Activated CD4-positive, alpha-beta T cell treated with anti-CD3 and anti-CD28 coated beads, Interleukin-2, amount 50 U/mL, for 16 hours (primary cell): ENCODE results near the gene ARL8B.
"Not testable (repeated sequence)": the region's sequence is repeated elsewhere in the genome, so short reads cannot be mapped to it uniquely, and the experiment has no call there.

Source experiments
- DNase-seq: peaks from one replicate; pipeline ENCODE4 v3.0.0-alpha.2; 2020

ARL8B gene

GRCh38 chr3:5147152-5147551 is 25.1 kb downstream of the ARL8B start:
- DNase-seq, result not testable (repeated sequence)

GRCh38 chr3:5149306-5149880 is 27.3 kb downstream of the ARL8B start:
- DNase-seq, result no peak

GRCh38 chr3:5151586-5151985 is 29.5 kb downstream of the ARL8B start:
- DNase-seq, result no peak

GRCh38 chr3:5153074-5153473 is 31.0 kb downstream of the ARL8B start:
- no peak for DNase-seq

- DNase-seq, result no peak
These were observed 33.1 kb downstream of the ARL8B start for GRCh38 chr3:5155241-5155640.

- DNase-seq, result no peak
These were observed 38.2 kb downstream of the ARL8B start for GRCh38 chr3:5160321-5160720.

- DNase-seq, result peak; percentile 4
These were observed 39.1 kb downstream of the ARL8B start for GRCh38 chr3:5160940-5161858.

GRCh38 chr3:5162102-5162501 is 40.0 kb downstream of the ARL8B start:
- no peak for DNase-seq

- DNase-seq, result no peak
These were observed 43.6 kb downstream of the ARL8B start for GRCh38 chr3:5165698-5166097.

- DNase-seq, result no peak
These were observed 44.8 kb downstream of the ARL8B start for GRCh38 chr3:5166846-5167245.

- DNase-seq, result no peak
These were observed 46.0 kb downstream of the ARL8B start for GRCh38 chr3:5168110-5168509.

- no peak for DNase-seq
These were observed 47.7 kb downstream of the ARL8B start for GRCh38 chr3:5169807-5170206.

- no peak for DNase-seq
These were observed 48.9 kb downstream of the ARL8B start for GRCh38 chr3:5170975-5171374.

GRCh38 chr3:5172018-5172417 is 49.9 kb downstream of the ARL8B start:
- no peak for DNase-seq

GRCh38 chr3:5179036-5179435 is 56.9 kb downstream of the ARL8B start:
- DNase-seq, result not testable (repeated sequence)

- DNase-seq, result no peak
These were observed 59.5 kb downstream of the ARL8B start for GRCh38 chr3:5181469-5182141.

GRCh38 chr3:5183714-5184113 is 61.6 kb downstream of the ARL8B start:
- not testable (repeated sequence) for DNase-seq

GRCh38 chr3:5184499-5184898 is 62.4 kb downstream of the ARL8B start:
- no peak for DNase-seq

- DNase-seq, result no peak
These were observed 63.1 kb downstream of the ARL8B start for GRCh38 chr3:5185093-5185673.

- no peak for DNase-seq
These were observed 64.2 kb downstream of the ARL8B start for GRCh38 chr3:5186089-5186857.

- no peak for DNase-seq
These were observed 64.7 kb downstream of the ARL8B start for GRCh38 chr3:5186858-5187155.

GRCh38 chr3:5187156-5187919 is 65.2 kb downstream of the ARL8B start, which contains the start of gene EDEM1:
TSS of gene EDEM1 (plus strand) at chr3:5187707. CDS start at chr3:5187806, 99 bp downstream.
- peak; percentile 97 for DNase-seq
